OCI-LY1 (cell line): ENCODE results near the gene NCAM1.

Experiments used
- H2AFZ ChIP-seq: fragments of 200-600 bp; sonication (generic), shearing (Covaris generic); 2 replicates; pipeline ENCODE4 v1.6.0; 2014; ENCODE audit warnings: antibody characterized with exemption, mild to moderate bottlenecking, low read length
- H3F3A ChIP-seq: fragments of 200-600 bp; sonication (generic), shearing (Covaris generic); 2 replicates; pipeline ENCODE4 v1.6.0; 2014; ENCODE audit warnings: mild to moderate bottlenecking, antibody characterized with exemption, low read length, moderate library complexity; ENCODE audit not compliant: insufficient read depth
- H3K27ac ChIP-seq: fragments of 200-600 bp; sonication (generic); 2 replicates; pipeline ENCODE4 v1.5.1; 2014; ENCODE audit warnings: low read length, mixed run types, mild to moderate bottlenecking, low read depth; ENCODE audit not compliant: poor library complexity, severe bottlenecking
- H3K27me3 ChIP-seq: fragments of 200-600 bp; sonication (generic); 2 replicates; pipeline ENCODE4 v1.6.0; 2014; ENCODE audit warnings: antibody characterized with exemption, mild to moderate bottlenecking, low read length, moderate library complexity; ENCODE audit not compliant: insufficient read depth
- H3K36me3 ChIP-seq: fragments of 200-600 bp; sonication (generic); 2 replicates; pipeline ENCODE4 v1.6.1; 2014; ENCODE audit warnings: mild to moderate bottlenecking, antibody characterized with exemption, low read length, moderate library complexity, mixed read lengths; ENCODE audit not compliant: insufficient read depth
- H3K4me1 ChIP-seq: fragments of 200-600 bp; sonication (generic); 2 replicates; pipeline ENCODE4 v1.5.1; 2014; ENCODE audit warnings: mild to moderate bottlenecking, low read length, moderate library complexity; ENCODE audit not compliant: insufficient read depth, severe bottlenecking
- H3K4me2 ChIP-seq: fragments of 200-600 bp; sonication (generic), shearing (Covaris generic); 2 replicates; pipeline ENCODE4 v1.6.1; 2014; ENCODE audit warnings: low read length
- H3K4me3 ChIP-seq: fragments of 200-600 bp; sonication (generic); 2 replicates; pipeline ENCODE4 v1.5.1; 2014; ENCODE audit warnings: low read length, low read depth, mild to moderate bottlenecking, mixed read lengths; ENCODE audit not compliant: poor library complexity, severe bottlenecking
- H3K79me2 ChIP-seq: fragments of 200-600 bp; shearing (Covaris generic); 2 replicates; pipeline ENCODE4 v1.6.1; 2016; ENCODE audit warnings: mixed run types, low read length, mixed read lengths; ENCODE audit not compliant: insufficient read depth
- H3K9ac ChIP-seq: fragments of 200-600 bp; sonication (generic), shearing (Covaris generic); 2 replicates; pipeline ENCODE4 v1.6.1; 2014; ENCODE audit warnings: mild to moderate bottlenecking, low read length, mixed read lengths
- H3K9me2 ChIP-seq: fragments of 200-600 bp; sonication (generic), shearing (Covaris generic); 2 replicates; pipeline ENCODE4 v1.6.1; 2014; ENCODE audit warnings: low read depth, mild to moderate bottlenecking, low read length, mixed read lengths
- H3K9me3 ChIP-seq: fragments of 200-600 bp; shearing (Covaris generic); 2 replicates; pipeline ENCODE4 v1.6.1; 2014; ENCODE audit warnings: low read length, mixed read lengths
- H4K20me1 ChIP-seq: fragments of 200-600 bp; sonication (generic), shearing (Covaris generic); 2 replicates; pipeline ENCODE4 v1.6.0; 2016; ENCODE audit warnings: mild to moderate bottlenecking, low read length; ENCODE audit not compliant: insufficient read depth
- CTCF ChIP-seq: fragments of 200-600 bp; sonication (generic), shearing (Covaris generic); IDR thresholded peaks from 2 replicates; pipeline ENCODE4 v1.5.1; 2017; ENCODE audit warnings: mild to moderate bottlenecking, antibody characterized with exemption, low read length, moderate library complexity, mixed read lengths
- EZH2 ChIP-seq: fragments of 200-600 bp; sonication (generic), shearing (Covaris generic); IDR thresholded peaks from 2 replicates; pipeline ENCODE4 v1.8.0; 2017; ENCODE audit warnings: borderline replicate concordance, mixed run types, mild to moderate bottlenecking, antibody characterized with exemption, low read length, moderate library complexity, mixed read lengths

The NCAM1 gene

DNA sequence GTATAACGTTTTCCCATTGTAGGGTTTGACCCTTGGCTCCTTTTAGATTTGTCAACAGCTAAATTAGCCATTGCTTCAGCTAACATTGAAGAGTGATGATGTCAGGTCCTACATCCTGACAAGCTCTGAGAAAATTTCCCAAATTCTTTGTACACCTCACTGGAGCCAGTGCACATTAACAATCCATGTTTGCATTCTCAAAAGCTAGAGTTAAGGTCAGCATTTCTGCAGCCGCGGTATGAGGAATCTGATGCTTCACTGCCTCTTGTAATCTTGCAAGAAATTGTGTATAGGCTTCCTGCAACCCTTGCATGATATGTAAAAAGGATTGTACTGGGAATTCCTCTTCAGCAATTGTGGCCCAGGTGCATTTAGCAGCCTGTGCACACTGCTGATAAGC lies 33.1 kb upstream of the NCAM1 start:
- Histone ChIP-seq H3K4me3 (no peak overlapping the region), H3K4me2 (no peak overlapping the region), H3K9me2 (no peaks in the 10 kb centered on the region), H4K20me1 (no peaks in the 10 kb centered on the region), H3K9ac (no peak overlapping the region), H3K4me1 (no peaks in the 10 kb centered on the region), H3K27ac (no peak overlapping the region), H3K9me3 (no peaks in the 10 kb centered on the region), H3K79me2 (no peaks in the 10 kb centered on the region), H3K36me3 (no peaks in the 10 kb centered on the region), H3K27me3 (no peaks in the 10 kb centered on the region; the same call in 1 of the 2 replicates), H3F3A (no peaks in the 10 kb centered on the region), H2AFZ (no peak overlapping the region)
- TF ChIP-seq EZH2, result no peak
- no peak for TF ChIP-seq CTCF

- no peaks in the 10 kb centered on the region for H3K9me3 ChIP-seq
- no peaks in the 10 kb centered on the region for H3F3A ChIP-seq
- H3K4me1 ChIP-seq, result no peaks in the 10 kb centered on the region
- H2AFZ ChIP-seq, result no peak overlapping the region
- no peaks in the 10 kb centered on the region for H4K20me1 ChIP-seq
- no peak overlapping the region for H3K4me3 ChIP-seq
- no peak overlapping the region for H3K9ac ChIP-seq
- no peak overlapping the region for H3K4me2 ChIP-seq
- H3K79me2 ChIP-seq, result no peaks in the 10 kb centered on the region
- TF ChIP-seq EZH2, result no peak
- TF ChIP-seq CTCF, result no peak
- H3K9me2 ChIP-seq, result no peaks in the 10 kb centered on the region
- H3K36me3 ChIP-seq, result no peaks in the 10 kb centered on the region
- H3K27me3 ChIP-seq, result no peaks in the 10 kb centered on the region; the same call in 1 of the 2 replicates
- H3K27ac ChIP-seq, result no peak overlapping the region
Measured at GRCh38 chr11:112929432-112929831, 31.8 kb upstream of the NCAM1 start.

- H3K9me2 ChIP-seq, result no peaks in the 10 kb centered on the region
- no peaks in the 10 kb centered on the region for H4K20me1 ChIP-seq
- H3K9ac ChIP-seq, result no peak overlapping the region
- H3F3A ChIP-seq, result no peaks in the 10 kb centered on the region
- H3K27ac ChIP-seq, result no peak overlapping the region
- no peaks in the 10 kb centered on the region for H3K9me3 ChIP-seq
- no peak for TF ChIP-seq CTCF
- TF ChIP-seq EZH2, result no peak
- H2AFZ ChIP-seq, result no peak overlapping the region
- H3K27me3 ChIP-seq, result no peaks in the 10 kb centered on the region; the same call in 1 of the 2 replicates
- H3K36me3 ChIP-seq, result no peaks in the 10 kb centered on the region
- no peak overlapping the region for H3K4me2 ChIP-seq
- no peak overlapping the region for H3K4me3 ChIP-seq
- H3K79me2 ChIP-seq, result no peaks in the 10 kb centered on the region
- no peaks in the 10 kb centered on the region for H3K4me1 ChIP-seq
Measured at GRCh38 chr11:112931703-112932102, 29.5 kb upstream of the NCAM1 start.
